HT1080 (cell line): ENCODE data around the gene THAP7. TPM values are rescaled to one million over a fixed set of nuclear protein-coding genes. Genes with fewer than 3 reads are reported as not detected.
"Not testable (repeated sequence)": the region's sequence is repeated elsewhere in the genome, so short reads cannot be mapped to it uniquely, and the experiment has no call there.

ENCODE experiments used
- DNase-seq: peaks from one replicate; pipeline ENCODE4 v3.0.0-alpha.2; 2015; ENCODE audit warnings: low read depth
- polyA plus RNA-seq, 2 experiments: library from polyadenylated mRNA; depleted of rRNA; stranded (reverse); fragments of >200 nt; gene quantifications; 2 replicates each; pipeline ENCODE4 v1.2.3, GENCODE V29; 2015
- total RNA-seq: library from RNA; depleted of rRNA; stranded (reverse); fragments of >200 nt; shearing (Covaris generic); gene quantifications from 2 replicates; pipeline ENCODE4 v1.2.3, GENCODE V29; 2014; rRNA removed

Gene THAP7
- 57.3 and 64.0 TPM in 2 replicates for total RNA-seq
- polyA plus RNA-seq (2015; cell fraction: cytosol; rRNA removed) = 31.1 and 40.0 TPM in 2 replicates
- 39.3 and 50.6 TPM in 2 replicates for polyA plus RNA-seq (2015; cell fraction: nucleus; rRNA removed)

GRCh38 chr22:21001601-21002325 lies at the start of gene THAP7:
Gene THAP7 (minus strand): TSS chr22:21002118. CDS start chr22:21001911, 207 bp downstream.
- DNase-seq = peak; percentile 91

- no peak for DNase-seq
Measured at GRCh38 chr22:21051145-21051830, 49.4 kb upstream of the THAP7 start.

DNA sequence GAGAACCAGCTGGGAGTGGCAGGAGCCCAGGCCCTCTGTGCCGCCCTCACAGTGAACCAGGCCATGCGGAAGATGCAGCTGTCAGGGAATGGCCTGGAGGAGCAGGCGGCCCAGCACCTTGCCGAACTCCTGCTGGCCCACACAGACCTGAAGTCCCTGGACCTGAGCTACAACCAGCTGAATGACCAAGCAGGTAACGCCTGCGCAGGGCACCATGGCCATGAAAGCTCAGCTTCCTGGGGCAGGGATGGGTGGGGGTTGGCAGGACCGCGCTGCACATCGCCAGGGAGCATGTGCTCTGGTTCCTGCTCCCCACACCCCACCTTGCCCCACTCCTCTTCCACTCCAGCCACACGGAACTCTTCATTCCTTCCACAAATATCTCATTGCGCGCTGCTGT lies 47.0 kb upstream of the THAP7 start:
- DNase-seq = not testable (repeated sequence)

GRCh38 chr22:21048448-21048847 lies 46.5 kb upstream of the THAP7 start:
- not testable (repeated sequence) for DNase-seq

GRCh38 chr22:21047730-21048129 lies 45.8 kb upstream of the THAP7 start:
- DNase-seq = no peak

DNA sequence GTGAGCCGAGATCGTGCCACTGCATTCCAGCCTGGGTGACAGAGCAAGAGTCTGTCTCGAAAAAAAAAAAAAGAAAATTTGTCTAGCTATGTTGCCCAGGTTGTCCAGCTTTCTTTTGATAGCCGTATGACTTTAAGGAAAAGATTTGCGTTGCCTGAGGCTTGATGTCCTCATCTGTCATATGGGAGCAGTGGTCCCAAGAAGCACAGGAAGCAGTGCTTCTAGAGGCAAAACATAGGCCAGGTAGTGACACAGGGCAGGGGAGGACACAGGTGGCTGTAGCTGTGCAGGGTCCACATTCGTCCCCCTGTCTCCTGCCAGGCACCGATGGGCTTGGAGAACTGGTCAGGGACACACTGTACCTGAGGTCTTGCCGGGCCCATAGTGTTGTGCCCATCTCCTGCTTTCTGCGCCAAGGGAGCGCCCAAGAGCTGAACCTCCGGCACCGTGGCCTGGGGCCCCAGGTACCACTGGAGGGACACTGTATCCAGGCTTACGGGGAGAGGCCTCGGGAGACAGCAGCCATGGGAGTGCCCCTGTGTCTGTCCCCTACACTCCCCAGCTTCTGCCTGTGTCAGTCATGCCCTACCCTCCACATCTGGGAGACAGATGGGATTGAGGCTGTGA lies 45.2 kb upstream of the THAP7 start:
- DNase-seq = no peak

- peak; percentile 91 for DNase-seq
Measured at GRCh38 chr22:21045585-21046294, 43.8 kb upstream of the THAP7 start, which contains the start of gene LRRC74B. Gene LRRC74B (plus strand): TSS chr22:21045946. CDS start chr22:21045987, 41 bp downstream.

DNA sequence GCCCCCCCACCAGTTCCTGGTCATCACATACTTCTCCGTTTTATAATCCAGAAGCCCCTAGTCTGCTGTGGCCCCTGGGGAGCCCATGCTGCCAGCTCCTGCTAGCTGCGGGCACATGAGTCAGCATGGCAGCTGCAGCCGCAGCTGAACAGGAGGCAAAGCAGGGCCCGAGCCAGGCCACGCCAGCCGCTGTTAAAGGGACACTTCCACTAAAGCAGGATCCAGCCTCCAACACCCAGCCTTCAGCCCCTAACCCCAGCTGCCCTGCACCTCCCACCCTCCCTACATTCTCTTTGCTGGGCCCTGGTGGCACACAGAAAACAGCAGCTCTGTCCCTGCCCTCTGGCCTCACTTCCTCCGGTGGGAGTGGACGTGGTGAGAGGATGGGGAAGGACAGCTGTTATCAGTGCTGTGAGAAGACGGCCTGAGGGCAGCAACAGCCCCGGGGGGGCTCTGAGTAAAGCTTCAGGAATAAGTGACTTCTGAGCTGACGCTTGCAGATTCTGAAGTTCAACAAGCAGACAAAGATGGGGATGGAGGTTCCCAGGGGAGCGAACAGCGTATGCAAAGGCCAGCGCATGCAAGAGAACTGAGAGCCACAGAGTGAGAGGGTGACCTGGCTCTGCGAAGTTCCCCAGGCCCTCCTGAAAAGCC lies 43.1 kb upstream of the THAP7 start:
- peak; percentile 68 for DNase-seq

- DNase-seq = no peak
Measured at GRCh38 chr22:21043860-21044535, 42.1 kb upstream of the THAP7 start.

DNA sequence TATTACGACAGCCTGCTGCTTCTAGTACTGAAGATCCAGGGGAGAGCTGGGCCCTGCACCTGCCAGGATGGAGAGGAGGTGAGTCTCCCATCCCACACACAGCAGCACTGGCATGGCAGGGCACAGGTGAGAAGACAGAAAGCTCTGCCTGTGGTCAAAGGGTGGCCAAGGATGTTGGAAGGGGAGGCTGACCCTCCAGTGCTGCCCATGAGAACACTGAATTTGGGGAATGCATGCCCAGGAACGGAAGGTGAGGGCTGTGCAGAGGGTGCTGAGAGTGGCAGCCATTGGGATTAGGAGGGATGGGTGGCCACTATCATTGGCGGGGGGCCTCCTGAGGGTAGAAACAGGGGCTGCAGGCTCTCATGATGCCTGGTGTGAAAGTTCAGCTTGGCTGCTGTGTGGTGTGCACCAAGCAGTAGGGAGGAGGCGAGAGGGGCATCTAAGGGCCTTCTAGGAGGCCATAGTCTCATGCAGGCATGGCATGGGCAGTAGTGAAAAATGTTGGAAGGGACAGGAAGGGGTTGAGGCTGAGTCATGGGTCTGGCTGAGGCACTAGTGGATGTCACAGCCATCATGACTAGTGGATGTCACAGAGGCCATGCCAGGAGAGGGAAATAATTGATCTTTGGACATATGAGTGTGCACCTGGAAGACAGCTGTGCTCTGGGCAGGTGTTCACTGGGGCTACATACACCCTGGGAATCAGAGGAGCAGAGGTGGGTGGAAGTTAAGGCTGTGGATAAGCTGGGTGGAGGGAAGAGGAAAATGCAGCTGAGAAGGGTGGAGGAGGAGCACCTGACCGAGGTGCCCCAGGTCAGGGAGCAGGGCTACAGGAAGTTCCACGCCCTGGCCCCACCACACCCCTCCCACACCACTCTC lies 41.3 kb upstream of the THAP7 start:
- peak; percentile 20 for DNase-seq

- peak; percentile 63 for DNase-seq
Measured at GRCh38 chr22:21041937-21042336, 40.0 kb upstream of the THAP7 start.

- DNase-seq = not testable (repeated sequence)
Measured at GRCh38 chr22:21039158-21039557, 37.2 kb upstream of the THAP7 start.

DNA sequence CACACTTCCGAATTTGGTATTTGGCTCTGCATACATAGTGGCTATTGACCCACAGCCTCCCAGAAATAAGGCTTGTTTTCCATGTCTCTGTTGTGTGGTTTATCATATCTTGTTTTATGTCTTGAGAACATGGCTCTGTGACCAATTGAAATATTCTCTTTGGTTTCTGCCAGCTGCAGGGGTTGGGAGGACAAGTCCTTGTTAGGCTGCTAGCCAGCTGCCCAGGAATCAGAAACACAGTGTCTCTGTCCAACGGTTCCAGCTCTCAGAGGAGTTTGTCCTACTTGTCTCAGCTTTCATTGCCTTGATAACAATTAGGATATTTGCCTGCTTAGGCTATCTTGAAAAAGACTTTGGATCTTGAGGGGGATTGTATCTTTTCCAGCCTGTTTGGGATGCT lies 36.5 kb upstream of the THAP7 start:
- DNase-seq = no peak

DNA sequence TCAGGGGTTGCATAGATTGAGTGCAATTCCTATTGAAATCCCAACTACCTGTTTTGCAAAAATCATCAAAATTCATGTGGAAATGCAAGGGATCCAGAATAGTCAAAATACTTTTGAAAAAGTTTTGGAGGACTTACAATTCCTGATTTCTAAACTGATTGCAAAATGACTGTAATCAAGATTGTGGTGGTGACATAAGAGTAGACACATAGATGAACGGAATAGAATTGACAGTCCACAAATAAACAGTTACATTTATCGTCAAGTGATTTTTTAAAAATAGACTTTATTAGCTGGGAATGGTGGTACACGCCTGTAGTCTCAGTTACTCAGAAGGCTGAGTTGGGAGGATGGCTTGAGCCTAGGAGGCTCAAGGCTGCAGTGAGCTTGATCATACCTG lies 33.1 kb upstream of the THAP7 start:
- no peak for DNase-seq

DNA sequence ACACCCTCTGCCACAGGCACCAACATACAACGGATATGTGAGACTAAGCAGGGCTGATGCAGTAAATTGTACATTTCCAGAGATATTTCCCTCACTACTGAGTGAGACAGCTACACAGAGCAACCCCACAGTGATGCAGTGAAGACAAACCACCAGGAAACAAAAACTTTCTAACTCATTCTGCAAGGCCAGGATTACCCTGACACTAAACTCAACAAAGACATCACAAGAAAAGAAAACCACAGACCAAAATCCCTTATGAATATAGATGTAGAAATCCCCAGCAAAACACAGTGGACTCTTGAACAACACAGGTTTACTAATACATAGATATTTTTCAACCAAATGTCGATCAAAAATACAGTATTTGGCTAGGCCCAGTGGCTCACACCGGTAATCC lies 32.0 kb upstream of the THAP7 start:
- no peak for DNase-seq

DNA sequence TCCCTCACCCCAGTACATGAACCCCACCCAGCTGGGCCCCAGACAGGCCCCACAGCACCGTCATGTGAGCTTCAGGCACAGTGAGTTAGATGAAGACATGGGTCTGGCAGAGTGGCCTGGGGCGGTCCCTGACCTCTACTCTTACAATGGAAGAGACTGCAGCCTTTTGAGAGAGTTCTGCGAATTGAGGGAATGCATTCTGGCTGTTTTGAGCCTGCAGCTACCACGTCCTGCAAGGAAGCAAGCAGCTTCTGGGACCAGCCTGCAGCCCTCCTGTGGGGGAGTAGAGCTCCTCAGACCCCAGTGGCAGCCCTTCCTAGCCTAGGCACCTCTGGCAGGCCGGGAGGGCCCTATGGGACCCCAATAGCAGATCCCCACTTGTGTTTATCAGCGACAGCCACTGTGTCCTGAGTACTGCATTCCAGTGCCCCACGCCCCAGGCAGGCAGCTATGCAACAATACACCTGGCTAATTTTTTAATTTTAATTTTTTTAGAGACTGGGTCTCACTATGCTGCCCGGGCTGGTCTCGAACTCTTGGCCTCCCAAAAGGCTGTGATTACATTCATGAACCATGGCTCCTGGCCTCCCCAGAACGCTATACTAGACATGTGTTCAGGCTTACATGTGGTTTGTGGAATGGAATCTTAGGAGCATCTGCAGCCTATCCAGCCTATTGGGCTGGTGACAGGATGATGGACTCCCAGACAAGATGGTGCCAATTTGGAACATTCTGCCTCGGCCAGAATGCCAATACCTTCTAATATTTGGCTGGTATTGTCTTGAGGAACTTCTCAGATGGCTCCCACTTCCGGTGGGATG lies 31.2 kb upstream of the THAP7 start:
- DNase-seq = no peak

DNA sequence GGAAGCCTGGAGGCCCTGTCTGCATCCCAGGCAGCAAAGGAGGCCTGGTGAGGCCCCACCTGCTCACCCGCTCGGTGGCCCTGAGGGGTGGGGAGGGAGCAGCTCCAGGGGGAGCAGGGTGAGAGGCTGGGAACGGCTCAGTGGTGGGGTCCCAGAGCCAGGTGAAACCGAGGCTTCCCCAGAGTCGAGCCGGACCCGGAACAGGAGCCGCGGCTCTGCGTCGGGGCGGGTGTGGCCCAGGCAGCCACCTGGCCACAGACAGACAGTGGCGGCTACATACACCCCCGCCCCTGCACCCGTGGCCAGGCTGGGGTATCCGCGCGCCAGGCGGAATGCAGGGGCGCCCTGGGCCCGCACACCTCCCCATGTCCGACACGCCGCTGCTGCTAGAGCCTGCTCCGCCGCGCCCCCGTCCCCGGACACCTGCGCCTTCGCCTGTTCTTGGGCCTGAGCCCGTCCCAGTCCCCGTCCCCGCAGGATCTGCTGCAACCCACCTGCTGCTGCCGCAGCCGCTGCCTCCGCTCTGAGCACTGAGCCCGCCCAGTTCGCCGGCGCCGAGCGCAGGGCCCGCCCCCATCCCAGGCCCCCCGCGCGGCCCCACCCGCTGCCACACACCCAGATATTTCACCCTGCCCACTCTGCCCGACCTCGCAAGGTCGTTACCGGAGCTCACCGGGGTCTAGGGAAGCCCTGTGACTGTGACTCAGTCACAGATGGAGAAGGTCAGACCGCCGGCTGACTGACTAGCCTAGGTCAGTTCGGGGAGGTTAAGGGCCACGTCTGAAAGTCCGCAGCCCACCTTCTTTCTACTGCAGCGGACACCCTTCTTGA lies 30.3 kb upstream of the THAP7 start, which contains the start of gene SLC7A4:
Gene SLC7A4 (minus strand): TSS at position 525 of the 831 bp plus-strand sequence. CDS start 749 bp downstream, outside the sequence.
- DNase-seq = no peak
